GM19099 (cell line): ENCODE measurements around the gene RNASE7.

ENCODE experiments used
- POLR2A ChIP-seq: IDR thresholded peaks from 3 replicates; pipeline ENCODE4 v1.6.1; 2011; ENCODE audit warnings: low read depth; ENCODE audit not compliant: insufficient read length; ENCODE audit errors: extremely low read depth

Gene RNASE7

DNA sequence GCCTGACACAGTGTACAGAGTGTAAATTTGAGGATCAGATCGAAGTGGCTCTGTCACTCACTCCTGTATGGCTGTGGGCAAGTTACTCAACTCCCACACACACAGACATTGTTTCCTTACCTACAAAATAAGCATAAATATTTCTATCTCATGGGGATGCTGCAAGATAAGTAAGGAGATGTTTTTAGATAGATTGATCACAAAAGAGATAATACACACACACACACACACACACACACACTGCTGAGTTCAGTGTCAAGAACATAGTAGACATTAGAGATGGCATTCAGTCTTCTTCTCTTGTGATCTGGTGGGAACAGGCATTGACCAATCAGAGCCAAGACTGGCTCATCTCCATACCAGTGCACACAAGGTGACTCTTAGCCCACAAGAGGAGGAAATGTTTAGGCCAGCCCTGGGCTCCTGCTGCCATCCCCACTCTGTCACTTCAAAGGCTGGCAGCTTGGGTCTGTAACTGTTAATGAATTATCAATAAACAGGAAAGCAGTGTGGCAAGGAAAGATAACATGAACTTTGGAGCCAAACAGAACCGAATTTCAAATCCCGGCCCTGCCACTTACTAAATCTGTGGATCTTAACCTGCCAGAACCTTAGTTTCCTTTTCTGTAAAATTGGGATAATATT, 12.1 kb downstream of the RNASE7 start:
- TF ChIP-seq POLR2A: no peak

DNA sequence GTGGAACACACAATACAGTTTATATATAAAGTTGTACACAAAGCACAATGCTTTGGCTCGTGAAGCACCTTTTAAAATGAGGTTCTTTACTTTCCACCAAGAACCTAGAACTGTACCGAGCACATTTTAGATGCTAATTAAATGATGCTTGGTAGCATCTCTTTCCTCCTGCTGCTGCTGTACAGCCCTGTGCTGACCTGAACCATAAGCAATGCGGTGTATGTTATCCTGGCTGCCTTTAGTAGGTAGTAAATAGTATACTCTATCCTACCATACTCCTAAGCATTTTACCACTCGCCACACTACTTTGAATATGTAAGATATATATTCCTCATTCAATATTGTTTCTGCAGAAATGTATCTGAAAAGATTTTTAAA, 12.6 kb downstream of the RNASE7 start:
- no peak for TF ChIP-seq POLR2A

- no peak for TF ChIP-seq POLR2A
Measured at GRCh38 chr14:21055432-21056117, 13.4 kb downstream of the RNASE7 start.

- TF ChIP-seq POLR2A: no peak
Measured at GRCh38 chr14:21056520-21057163, 14.5 kb downstream of the RNASE7 start.

DNA sequence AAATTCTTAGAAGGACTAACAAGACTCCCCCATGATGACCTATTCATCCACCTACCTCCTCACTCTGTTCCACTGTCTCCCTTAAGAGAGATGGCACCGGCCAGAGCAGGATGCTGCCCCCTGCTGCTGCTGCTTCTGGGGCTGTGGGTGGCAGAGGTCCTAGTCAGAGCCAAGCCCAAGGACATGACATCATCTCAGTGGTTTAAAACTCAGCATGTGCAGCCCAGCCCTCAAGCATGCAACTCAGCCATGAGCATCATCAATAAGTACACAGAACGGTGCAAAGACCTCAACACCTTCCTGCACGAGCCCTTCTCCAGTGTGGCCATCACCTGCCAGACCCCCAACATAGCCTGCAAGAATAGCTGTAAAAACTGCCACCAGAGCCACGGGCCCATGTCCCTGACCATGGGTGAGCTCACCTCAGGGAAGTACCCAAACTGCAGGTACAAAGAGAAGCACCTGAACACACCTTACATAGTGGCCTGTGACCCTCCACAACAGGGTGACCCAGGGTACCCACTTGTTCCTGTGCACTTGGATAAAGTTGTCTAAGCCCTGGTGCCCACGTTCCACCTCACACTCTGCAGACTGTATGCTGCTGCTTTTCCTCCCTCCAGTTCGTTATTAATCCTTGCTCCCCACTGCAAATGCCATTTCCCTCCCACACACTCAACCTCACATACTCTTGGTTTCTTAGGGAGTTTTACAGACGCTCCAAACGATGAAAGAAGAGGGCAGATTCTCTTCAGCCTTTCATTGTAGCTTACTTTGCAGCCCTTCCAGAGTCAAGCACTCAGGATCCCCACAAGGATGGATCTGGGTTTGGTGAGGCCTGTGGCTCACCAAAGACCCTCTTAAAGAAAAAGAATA, 15.9 kb downstream of the RNASE7 start, which contains the start of gene RNASE8:
Gene RNASE8 (plus strand): TSS at position 20 of the 873 bp plus-strand sequence. CDS start 71 bp downstream, at position 91.
- TF ChIP-seq POLR2A: no peak

GRCh38 chr14:21058903-21059302, 16.7 kb downstream of the RNASE7 start:
- no peak for TF ChIP-seq POLR2A

GRCh38 chr14:21059842-21060613, 17.9 kb downstream of the RNASE7 start:
- no peak for TF ChIP-seq POLR2A

- no peak for TF ChIP-seq POLR2A
Measured at GRCh38 chr14:21060614-21061346, 18.6 kb downstream of the RNASE7 start.

GRCh38 chr14:21061347-21061668, 19.1 kb downstream of the RNASE7 start:
- no peak for TF ChIP-seq POLR2A

GRCh38 chr14:21063479-21063878, 21.3 kb downstream of the RNASE7 start:
- no peak for TF ChIP-seq POLR2A

DNA sequence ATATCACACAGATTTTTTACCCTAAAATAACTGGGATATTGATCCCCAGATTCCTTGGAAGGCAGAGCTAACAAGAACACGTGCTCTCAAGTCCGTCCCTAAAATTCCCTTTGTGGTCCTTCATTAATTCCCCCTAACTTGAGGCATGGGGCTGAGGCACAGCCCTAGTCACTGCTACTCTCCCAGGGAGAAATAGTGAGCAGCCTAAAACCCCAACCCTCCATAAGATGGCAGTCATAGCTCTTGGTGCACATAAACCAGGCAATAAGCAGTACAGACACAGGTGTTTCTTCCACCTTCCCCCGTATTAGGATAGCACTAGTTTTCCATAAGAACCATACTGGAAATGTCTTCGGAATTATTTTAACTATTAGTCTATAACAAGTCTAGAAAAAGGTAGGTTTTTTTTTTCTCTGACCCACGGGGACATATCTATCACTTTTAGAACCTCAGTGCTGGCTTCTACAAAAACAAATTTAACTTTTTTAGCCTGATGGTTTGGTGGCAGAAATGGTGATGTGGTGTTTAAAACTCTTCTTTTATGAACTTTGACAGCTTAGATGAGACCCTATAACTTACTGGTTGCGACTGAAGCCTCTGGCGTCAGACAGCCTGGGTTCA, 24.8 kb downstream of the RNASE7 start:
- TF ChIP-seq POLR2A: no peak

- TF ChIP-seq POLR2A: no peak
Measured at GRCh38 chr14:21068521-21069387, 26.6 kb downstream of the RNASE7 start.
